Measurements from ENCODE around the gene XAGE1A.
"Not testable (repeated sequence)": the region's sequence is repeated elsewhere in the genome, so short reads cannot be mapped to it uniquely, and the experiment has no call there.

XAGE1A gene

GRCh38 chrX:52516987-52517325 lies 21.3 kb downstream of the XAGE1A start, which contains the start of gene XAGE1B:
Gene XAGE1B, minus strand, starts transcription at chrX:52517063. Its CDS starts 1,536 bp downstream, at chrX:52515527.
- H3K36me3 ChIP-seq (ENCODE audit: control insufficient read depth, insufficient read depth, low read length); H3K4me1 ChIP-seq (ENCODE audit: control insufficient read depth, insufficient read depth, low read length): not testable (repeated sequence)
- WGBS (ENCODE audit: insufficient coverage, insufficient read length) = no CpG with 5 or more reads among the region's 18 CpGs

GRCh38 chrX:52541051-52541450 lies 45.4 kb downstream of the XAGE1A start:
- no CpG with 5 or more reads among the region's 4 CpGs for WGBS (ENCODE audit: insufficient coverage, insufficient read length)

More at GRCh38 chrX:52516987-52517325, 21.3 kb downstream of the XAGE1A start, which contains the start of gene XAGE1B:
- not testable (repeated sequence) for H3K4me3 ChIP-seq (ENCODE audit: low read length); H3K27ac ChIP-seq (ENCODE audit: low read length); DNase-seq (ENCODE audit: low read depth, low spot score); H3K9me3 ChIP-seq (ENCODE audit: control insufficient read depth, insufficient read depth, low read length); H3K27me3 ChIP-seq (ENCODE audit: control insufficient read depth, insufficient read depth, low read length)

DNA sequence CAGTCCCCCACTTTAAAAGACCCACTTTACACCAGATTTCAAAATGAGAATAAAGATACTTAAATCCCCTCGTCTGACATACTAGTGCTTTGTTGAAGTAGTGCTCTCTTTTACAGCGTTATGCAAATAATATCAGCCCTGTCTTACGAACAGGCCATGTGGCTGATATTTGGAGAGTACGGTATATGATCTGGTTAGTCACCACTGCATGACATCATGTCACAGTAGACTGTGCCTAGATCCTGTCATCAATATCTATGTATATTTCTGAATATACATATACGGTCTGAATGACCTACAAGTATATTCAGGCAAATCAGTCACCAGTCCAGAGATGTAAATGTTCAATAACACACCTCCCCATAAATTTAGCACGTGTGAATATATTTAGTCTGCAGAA lies 46.7 kb downstream of the XAGE1A start:
- no CpG with 5 or more reads among the region's 6 CpGs for WGBS (ENCODE audit: insufficient coverage, insufficient read length)
- Histone ChIP-seq H3K4me3 (ENCODE audit: low read length) (no peak overlapping the region), H3K4me1 (ENCODE audit: control insufficient read depth, insufficient read depth, low read length) (no peaks in the 10 kb centered on the region), H3K9me3 (ENCODE audit: control insufficient read depth, insufficient read depth, low read length) (no peaks in the 10 kb centered on the region), H3K27ac (ENCODE audit: low read length) (no peak overlapping the region), H3K27me3 (ENCODE audit: control insufficient read depth, insufficient read depth, low read length) (no peaks in the 10 kb centered on the region), H3K36me3 (ENCODE audit: control insufficient read depth, insufficient read depth, low read length) (no peaks in the 10 kb centered on the region)
- DNase-seq (ENCODE audit: low read depth, low spot score) = no peak

More at GRCh38 chrX:52541051-52541450, 45.4 kb downstream of the XAGE1A start:
- not testable (repeated sequence) for H3K36me3 ChIP-seq (ENCODE audit: control insufficient read depth, insufficient read depth, low read length); DNase-seq (ENCODE audit: low read depth, low spot score); H3K4me3 ChIP-seq (ENCODE audit: low read length); H3K9me3 ChIP-seq (ENCODE audit: control insufficient read depth, insufficient read depth, low read length); H3K4me1 ChIP-seq (ENCODE audit: control insufficient read depth, insufficient read depth, low read length); H3K27me3 ChIP-seq (ENCODE audit: control insufficient read depth, insufficient read depth, low read length); H3K27ac ChIP-seq (ENCODE audit: low read length)

GRCh38 chrX:52544147-52544840 lies 48.7 kb downstream of the XAGE1A start:
- Histone ChIP-seq H3K27me3 (ENCODE audit: control insufficient read depth, insufficient read depth, low read length) (no peaks in the 10 kb centered on the region), H3K9me3 (ENCODE audit: control insufficient read depth, insufficient read depth, low read length) (no peaks in the 10 kb centered on the region), H3K4me1 (ENCODE audit: control insufficient read depth, insufficient read depth, low read length) (no peaks in the 10 kb centered on the region), H3K27ac (ENCODE audit: low read length) (no peak overlapping the region), H3K4me3 (ENCODE audit: low read length) (no peak overlapping the region), H3K36me3 (ENCODE audit: control insufficient read depth, insufficient read depth, low read length) (no peaks in the 10 kb centered on the region)
- no peak for DNase-seq (ENCODE audit: low read depth, low spot score)
- no CpG with 5 or more reads among the region's 21 CpGs for WGBS (ENCODE audit: insufficient coverage, insufficient read length)

DNA sequence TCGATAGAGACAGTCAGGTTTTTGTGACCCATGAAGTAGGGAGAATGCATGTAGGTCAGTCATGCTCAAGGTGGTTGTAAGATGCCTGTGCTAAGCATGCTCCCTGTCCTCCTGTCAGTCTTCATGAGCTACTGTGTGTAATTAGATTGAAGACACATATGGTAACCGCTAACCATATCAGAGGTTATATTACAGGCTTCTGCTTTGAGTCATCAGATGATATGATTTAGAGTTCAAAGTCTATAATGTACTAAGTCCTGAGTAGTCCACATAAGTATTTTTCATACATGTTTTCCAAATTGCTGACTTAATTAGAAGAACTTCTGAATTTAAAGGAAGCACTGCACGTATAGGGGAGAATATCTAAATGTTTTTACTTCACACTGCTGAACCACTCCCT lies 53.2 kb downstream of the XAGE1A start:
- H3K4me3 ChIP-seq (ENCODE audit: low read length); H3K27ac ChIP-seq (ENCODE audit: low read length); H3K36me3 ChIP-seq (ENCODE audit: control insufficient read depth, insufficient read depth, low read length); H3K9me3 ChIP-seq (ENCODE audit: control insufficient read depth, insufficient read depth, low read length); H3K4me1 ChIP-seq (ENCODE audit: control insufficient read depth, insufficient read depth, low read length); DNase-seq (ENCODE audit: low read depth, low spot score); H3K27me3 ChIP-seq (ENCODE audit: control insufficient read depth, insufficient read depth, low read length): not testable (repeated sequence)
- no CpG with 5 or more reads among the region's 3 CpGs for WGBS (ENCODE audit: insufficient coverage, insufficient read length)

All from iPS DF 6.9 (cell line).